ENCODE data around the gene SPOPL.

DNA sequence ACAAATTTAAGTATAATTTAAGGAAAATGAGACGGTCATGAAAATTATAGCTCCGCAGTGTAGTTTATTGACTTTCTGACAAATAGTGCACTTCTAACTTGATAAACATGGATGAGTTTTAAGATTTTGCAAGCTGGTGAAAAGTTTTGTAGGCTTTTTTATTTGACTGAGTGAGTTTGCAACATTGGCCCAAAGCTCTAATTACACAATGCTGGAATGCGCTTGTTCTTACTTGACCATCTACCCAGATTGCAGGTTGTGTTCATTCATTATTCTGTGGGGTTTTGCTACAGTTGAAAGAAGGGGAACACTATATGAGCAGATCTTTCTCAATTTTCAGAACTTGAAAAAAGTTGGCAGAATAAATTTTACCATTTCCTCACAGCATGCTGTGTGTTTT, 13.5 kb downstream of the SPOPL start:
- TF ChIP-seq, protein P1, sequence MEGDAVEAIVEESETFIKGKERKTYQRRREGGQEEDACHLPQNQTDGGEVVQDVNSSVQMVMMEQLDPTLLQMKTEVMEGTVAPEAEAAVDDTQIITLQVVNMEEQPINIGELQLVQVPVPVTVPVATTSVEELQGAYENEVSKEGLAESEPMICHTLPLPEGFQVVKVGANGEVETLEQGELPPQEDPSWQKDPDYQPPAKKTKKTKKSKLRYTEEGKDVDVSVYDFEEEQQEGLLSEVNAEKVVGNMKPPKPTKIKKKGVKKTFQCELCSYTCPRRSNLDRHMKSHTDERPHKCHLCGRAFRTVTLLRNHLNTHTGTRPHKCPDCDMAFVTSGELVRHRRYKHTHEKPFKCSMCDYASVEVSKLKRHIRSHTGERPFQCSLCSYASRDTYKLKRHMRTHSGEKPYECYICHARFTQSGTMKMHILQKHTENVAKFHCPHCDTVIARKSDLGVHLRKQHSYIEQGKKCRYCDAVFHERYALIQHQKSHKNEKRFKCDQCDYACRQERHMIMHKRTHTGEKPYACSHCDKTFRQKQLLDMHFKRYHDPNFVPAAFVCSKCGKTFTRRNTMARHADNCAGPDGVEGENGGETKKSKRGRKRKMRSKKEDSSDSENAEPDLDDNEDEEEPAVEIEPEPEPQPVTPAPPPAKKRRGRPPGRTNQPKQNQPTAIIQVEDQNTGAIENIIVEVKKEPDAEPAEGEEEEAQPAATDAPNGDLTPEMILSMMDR (IDR thresholded peaks at IDR 0.05), result no peak
- TF ChIP-seq POLR2A (IDR thresholded peaks at IDR 0.05), result no peak
